ENCODE data around the gene SPP1.

SPP1 gene

DNA sequence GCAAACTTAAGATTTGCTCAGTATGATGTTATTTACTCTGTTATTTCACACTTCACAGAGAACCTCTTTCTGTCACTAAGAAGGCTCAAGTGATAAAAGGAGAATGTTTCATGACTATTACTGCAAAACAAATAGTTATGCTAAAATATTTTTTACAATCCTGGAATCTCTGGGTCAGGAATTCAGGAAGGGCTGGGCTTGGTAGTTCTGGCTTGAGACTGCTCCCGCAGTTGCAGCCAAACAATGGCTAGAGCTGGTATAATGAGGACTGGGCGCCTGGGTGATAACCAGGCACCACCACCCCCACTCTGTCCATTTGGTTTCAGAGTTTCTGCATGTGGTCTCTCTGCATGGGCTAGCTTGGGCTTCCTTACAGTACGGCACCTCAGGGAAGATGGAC, 28.7 kb upstream of the SPP1 start:
- TF ChIP-seq, protein P1, sequence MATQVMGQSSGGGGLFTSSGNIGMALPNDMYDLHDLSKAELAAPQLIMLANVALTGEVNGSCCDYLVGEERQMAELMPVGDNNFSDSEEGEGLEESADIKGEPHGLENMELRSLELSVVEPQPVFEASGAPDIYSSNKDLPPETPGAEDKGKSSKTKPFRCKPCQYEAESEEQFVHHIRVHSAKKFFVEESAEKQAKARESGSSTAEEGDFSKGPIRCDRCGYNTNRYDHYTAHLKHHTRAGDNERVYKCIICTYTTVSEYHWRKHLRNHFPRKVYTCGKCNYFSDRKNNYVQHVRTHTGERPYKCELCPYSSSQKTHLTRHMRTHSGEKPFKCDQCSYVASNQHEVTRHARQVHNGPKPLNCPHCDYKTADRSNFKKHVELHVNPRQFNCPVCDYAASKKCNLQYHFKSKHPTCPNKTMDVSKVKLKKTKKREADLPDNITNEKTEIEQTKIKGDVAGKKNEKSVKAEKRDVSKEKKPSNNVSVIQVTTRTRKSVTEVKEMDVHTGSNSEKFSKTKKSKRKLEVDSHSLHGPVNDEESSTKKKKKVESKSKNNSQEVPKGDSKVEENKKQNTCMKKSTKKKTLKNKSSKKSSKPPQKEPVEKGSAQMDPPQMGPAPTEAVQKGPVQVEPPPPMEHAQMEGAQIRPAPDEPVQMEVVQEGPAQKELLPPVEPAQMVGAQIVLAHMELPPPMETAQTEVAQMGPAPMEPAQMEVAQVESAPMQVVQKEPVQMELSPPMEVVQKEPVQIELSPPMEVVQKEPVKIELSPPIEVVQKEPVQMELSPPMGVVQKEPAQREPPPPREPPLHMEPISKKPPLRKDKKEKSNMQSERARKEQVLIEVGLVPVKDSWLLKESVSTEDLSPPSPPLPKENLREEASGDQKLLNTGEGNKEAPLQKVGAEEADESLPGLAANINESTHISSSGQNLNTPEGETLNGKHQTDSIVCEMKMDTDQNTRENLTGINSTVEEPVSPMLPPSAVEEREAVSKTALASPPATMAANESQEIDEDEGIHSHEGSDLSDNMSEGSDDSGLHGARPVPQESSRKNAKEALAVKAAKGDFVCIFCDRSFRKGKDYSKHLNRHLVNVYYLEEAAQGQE (IDR thresholded peaks at IDR 0.05; ENCODE audit: insufficient read depth in 1 of 2, low read depth in 2 of 2, low read length in 2 of 2), result no peak
- no peak for TF ChIP-seq POLR2AphosphoS5 (IDR thresholded peaks at IDR 0.05; ENCODE audit: low read depth, low read length)
- no peak for TF ChIP-seq FOXP2 (optimal IDR thresholded peaks at IDR 0.05; ENCODE audit: borderline replicate concordance, extremely low read depth, extremely low read length, insufficient read depth)
- TF ChIP-seq SIN3A (IDR thresholded peaks at IDR 0.05; ENCODE audit: borderline replicate concordance, insufficient read depth, low read length), result no peak
- no peak for TF ChIP-seq TAF1 (IDR thresholded peaks at IDR 0.05; ENCODE audit: borderline replicate concordance, insufficient read depth, low read length)

DNA sequence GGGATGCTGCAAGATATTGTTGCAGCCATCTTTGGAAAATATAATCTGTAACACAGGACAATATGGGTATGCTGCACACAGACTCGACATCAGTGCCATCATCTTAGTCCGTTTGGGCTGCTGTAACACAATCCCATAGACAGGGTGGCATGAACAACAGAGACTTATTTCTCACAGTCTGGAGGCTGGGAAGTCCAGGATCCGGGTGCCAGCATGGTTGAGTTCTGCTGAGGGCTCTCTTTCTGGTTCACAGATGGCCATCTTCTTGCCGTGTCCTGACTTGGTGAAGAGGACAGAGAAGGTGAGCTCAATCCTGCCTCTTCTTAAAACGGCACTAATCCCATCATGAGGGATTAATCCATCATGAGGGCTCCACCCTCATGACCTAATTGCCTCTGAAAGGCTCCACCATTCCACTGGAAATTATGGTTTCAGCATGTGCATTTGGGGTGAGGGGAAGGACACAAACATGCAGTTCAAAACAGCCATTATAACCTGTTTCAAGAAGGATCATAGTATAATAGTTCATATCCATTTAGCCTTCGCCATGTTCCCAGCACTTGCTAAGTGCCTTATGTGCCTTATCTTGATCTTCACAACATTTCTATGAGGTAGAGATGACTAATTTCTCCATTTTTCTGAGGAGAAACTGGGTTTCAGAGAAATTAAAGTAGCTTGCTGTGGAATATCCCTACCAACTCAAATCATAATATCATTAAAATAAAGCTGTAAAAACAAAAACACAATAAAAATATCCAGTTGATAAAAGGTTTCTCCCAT, 27.9 kb upstream of the SPP1 start:
- TF ChIP-seq SIN3A (IDR thresholded peaks at IDR 0.05; ENCODE audit: borderline replicate concordance, insufficient read depth, low read length), result no peak
- TF ChIP-seq TAF1 (IDR thresholded peaks at IDR 0.05; ENCODE audit: borderline replicate concordance, insufficient read depth, low read length), result no peak
- no peak for TF ChIP-seq FOXP2 (optimal IDR thresholded peaks at IDR 0.05; ENCODE audit: borderline replicate concordance, extremely low read depth, extremely low read length, insufficient read depth)
- TF ChIP-seq, protein P1 (IDR thresholded peaks at IDR 0.05; ENCODE audit: insufficient read depth in 1 of 2, low read depth in 2 of 2, low read length in 2 of 2), result no peak

DNA sequence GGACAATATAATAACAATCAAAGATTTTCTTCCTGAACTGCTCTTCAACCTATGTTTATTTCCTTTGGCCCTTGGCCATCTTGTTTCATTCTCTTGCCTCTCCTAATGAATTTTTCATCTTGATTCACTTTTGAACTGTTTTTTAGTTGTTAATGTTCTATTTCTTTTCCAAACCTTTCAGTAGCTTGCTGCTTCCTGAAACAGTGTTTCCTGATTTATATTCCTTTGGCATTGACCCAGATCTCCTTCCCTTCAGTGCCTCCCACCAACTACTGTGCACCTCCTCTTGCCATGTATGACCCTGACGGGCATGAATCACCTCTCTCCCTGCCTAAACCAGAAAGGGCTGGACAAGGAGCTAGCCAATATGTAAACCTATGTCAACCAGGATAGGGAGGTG, 25.6 kb upstream of the SPP1 start:
- TF ChIP-seq, protein P1 (IDR thresholded peaks at IDR 0.05; ENCODE audit: insufficient read depth in 1 of 2, low read depth in 2 of 2, low read length in 2 of 2), result no peak
- no peak for TF ChIP-seq SIN3A (IDR thresholded peaks at IDR 0.05; ENCODE audit: borderline replicate concordance, insufficient read depth, low read length)
- peak; percentile 53; the same call in 1 of the 2 replicates for TF ChIP-seq TAF1 (IDR thresholded peaks at IDR 0.05; ENCODE audit: borderline replicate concordance, insufficient read depth, low read length)
- TF ChIP-seq POLR2AphosphoS5 (IDR thresholded peaks at IDR 0.05; ENCODE audit: low read depth, low read length), result no peak
- no peak for TF ChIP-seq FOXP2 (optimal IDR thresholded peaks at IDR 0.05; ENCODE audit: borderline replicate concordance, extremely low read depth, extremely low read length, insufficient read depth)

DNA sequence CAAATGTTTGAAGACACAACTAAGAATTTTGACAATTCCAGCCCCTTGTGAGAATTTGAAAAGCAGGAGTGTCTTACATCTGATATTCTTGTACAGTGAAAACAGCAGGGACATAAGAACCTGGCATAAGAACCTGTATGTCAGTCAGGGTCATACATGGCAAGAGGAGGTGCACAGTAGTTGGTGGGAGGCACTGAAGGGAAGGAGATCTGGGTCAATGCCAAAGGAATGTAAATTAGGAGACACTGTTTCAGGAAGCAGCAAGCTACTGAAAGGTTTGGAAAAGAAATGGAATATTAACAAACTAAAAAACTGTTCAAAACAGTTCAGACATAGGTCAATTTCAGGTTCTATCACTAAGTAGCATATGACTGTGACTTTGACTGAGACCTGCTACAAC, 25.0 kb upstream of the SPP1 start:
- no peak for TF ChIP-seq POLR2AphosphoS5 (IDR thresholded peaks at IDR 0.05; ENCODE audit: low read depth, low read length)
- TF ChIP-seq, protein P1 (IDR thresholded peaks at IDR 0.05; ENCODE audit: insufficient read depth in 1 of 2, low read depth in 2 of 2, low read length in 2 of 2), result no peak
- no peak for TF ChIP-seq TAF1 (IDR thresholded peaks at IDR 0.05; ENCODE audit: borderline replicate concordance, insufficient read depth, low read length)
- no peak for TF ChIP-seq SIN3A (IDR thresholded peaks at IDR 0.05; ENCODE audit: borderline replicate concordance, insufficient read depth, low read length)
- no peak for TF ChIP-seq FOXP2 (optimal IDR thresholded peaks at IDR 0.05; ENCODE audit: borderline replicate concordance, extremely low read depth, extremely low read length, insufficient read depth)
